GM12801 (cell line): ENCODE measurements around the gene TMEM221.

ENCODE experiments used
- CTCF ChIP-seq: IDR thresholded peaks from one replicate; pipeline ENCODE4 v1.5.1; 2011; ENCODE audit warnings: control low read depth; ENCODE audit not compliant: insufficient read length; ENCODE audit errors: extremely low read depth

The TMEM221 gene

GRCh38 chr19:17488593-17489391 is 40.3 kb upstream of the TMEM221 start:
- TF ChIP-seq CTCF, result no peak

- TF ChIP-seq CTCF, result no peak
These were observed 39.0 kb upstream of the TMEM221 start for GRCh38 chr19:17487284-17488121.

- TF ChIP-seq CTCF, result no peak
These were observed 38.2 kb upstream of the TMEM221 start for GRCh38 chr19:17486545-17487240.

- TF ChIP-seq CTCF, result no peak
These were observed 36.2 kb upstream of the TMEM221 start for GRCh38 chr19:17484520-17485185.

GRCh38 chr19:17483605-17484002 is 35.1 kb upstream of the TMEM221 start:
- no peak for TF ChIP-seq CTCF

- TF ChIP-seq CTCF, result no peak
These were observed 34.6 kb upstream of the TMEM221 start for GRCh38 chr19:17482877-17483604.
